ENCODE measurements around the gene AKT1S1. TPM values are rescaled to one million over a fixed set of nuclear protein-coding genes. Genes with fewer than 3 reads are reported as not detected.

AKT1S1 gene
- total RNA-seq, 1 experiment from 2014 or later: 64.6 TPM

DNA sequence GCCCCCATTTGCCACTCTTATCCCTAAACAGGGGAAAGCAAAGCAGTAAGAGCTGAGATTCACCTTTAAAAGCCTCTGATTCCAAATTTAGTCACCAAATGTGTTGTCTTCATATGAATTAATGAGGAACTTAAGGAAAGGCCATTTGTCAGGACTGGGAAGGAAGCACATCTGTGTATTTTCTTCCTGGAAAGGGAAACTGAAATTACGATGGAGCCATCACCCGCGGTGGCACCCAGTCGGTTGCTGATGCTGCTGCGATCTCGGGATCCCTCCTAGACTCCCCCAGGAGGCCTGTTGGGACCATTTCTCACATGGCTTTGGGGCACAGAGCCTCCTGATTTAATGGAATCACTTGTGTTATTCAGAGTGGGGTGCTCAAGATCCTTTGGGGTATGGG lies 27.0 kb upstream of the AKT1S1 start:
- no peak for DNase-seq
- peaks cover 39% of the 10 kb centered on the region for H3K36me3 Mint-ChIP-seq (ENCODE audit: insufficient read depth, unreplicated experiment)
- TF ChIP-seq, protein P1, sequence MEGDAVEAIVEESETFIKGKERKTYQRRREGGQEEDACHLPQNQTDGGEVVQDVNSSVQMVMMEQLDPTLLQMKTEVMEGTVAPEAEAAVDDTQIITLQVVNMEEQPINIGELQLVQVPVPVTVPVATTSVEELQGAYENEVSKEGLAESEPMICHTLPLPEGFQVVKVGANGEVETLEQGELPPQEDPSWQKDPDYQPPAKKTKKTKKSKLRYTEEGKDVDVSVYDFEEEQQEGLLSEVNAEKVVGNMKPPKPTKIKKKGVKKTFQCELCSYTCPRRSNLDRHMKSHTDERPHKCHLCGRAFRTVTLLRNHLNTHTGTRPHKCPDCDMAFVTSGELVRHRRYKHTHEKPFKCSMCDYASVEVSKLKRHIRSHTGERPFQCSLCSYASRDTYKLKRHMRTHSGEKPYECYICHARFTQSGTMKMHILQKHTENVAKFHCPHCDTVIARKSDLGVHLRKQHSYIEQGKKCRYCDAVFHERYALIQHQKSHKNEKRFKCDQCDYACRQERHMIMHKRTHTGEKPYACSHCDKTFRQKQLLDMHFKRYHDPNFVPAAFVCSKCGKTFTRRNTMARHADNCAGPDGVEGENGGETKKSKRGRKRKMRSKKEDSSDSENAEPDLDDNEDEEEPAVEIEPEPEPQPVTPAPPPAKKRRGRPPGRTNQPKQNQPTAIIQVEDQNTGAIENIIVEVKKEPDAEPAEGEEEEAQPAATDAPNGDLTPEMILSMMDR (IDR thresholded peaks at IDR 0.05; ENCODE audit: insufficient read depth in 1 of 2, low read depth in 1 of 2, low read length in 1 of 2, severe bottlenecking in 1 of 2, unreplicated experiment in 1 of 2): no peak
- BruUV-seq (replicated peaks): no TSS peak
- H3K4me1 ChIP-seq: no peaks in the 10 kb centered on the region
- ChIA-PET CTCF (no interaction called here), POLR2A (no interaction called here)
- no peaks in the 10 kb centered on the region for H3K9me3 ChIP-seq
- H3K9me3 Mint-ChIP-seq (ENCODE audit: unreplicated experiment): no peaks in the 10 kb centered on the region
- intact Hi-C loops (cut with micrococcal nuclease; ENCODE audit: unreplicated experiment): loop anchor here (2.0 kb wide), 1 partner anchor 13 kb away; no protein-coding TSS in a partner anchor
- H3K4me3 ChIP-seq (ENCODE audit: low read depth, low read length): no peak overlapping the region
- peaks cover 3% of the 10 kb centered on the region; the same call in 1 of the 2 replicates for H3K36me3 ChIP-seq (ENCODE audit: control insufficient read depth, insufficient read depth, low read length)
- no peaks in the 10 kb centered on the region for H3K27me3 Mint-ChIP-seq (ENCODE audit: insufficient read depth, unreplicated experiment)
- H3K4me1 Mint-ChIP-seq (ENCODE audit: low read depth, unreplicated experiment): no peaks in the 10 kb centered on the region
- H3K27ac Mint-ChIP-seq (ENCODE audit: unreplicated experiment): no peak overlapping the region
- H3K4me3 Mint-ChIP-seq (ENCODE audit: unreplicated experiment): no peak overlapping the region
- no peaks in the 10 kb centered on the region for H3K27me3 ChIP-seq (replicated peaks; ENCODE audit: control insufficient read depth, insufficient read depth, low read length)

DNA sequence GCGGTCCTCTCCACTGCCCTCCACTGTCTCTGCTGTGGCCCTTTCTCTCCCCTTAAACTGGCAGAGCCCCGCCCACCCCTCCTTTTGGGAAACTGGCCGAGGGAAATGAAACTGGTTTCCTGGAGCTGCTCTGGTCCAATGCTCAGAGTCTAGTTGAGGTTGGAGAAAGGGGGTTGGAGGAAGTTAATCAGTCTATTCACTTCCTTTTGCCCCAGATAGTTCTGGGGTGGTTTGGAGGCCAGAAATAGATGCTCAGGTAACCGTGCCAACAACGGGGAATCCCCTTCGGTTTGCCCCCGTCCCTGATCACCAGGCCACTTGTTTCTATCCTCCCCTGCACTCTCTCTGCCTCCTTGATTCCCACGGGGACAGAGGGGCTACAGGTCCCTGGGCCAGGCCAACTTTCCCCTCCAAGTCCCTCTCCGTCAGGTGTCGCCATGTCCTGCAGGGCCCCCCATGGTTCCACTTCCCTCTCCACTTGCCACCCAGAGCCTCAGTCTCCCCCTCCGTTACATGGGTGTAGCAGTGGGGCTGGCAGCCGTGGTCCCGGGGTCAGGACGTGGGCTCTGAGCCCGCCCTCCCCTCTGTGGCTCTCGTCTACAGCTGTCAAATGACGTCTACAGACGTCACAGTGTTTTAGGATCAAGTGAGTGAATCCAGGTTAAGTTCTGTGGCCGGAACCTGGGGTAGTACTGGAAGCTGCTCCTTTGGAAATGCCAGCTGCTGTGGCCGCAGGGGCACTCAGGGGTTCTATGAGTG lies 19.9 kb upstream of the AKT1S1 start, which contains the start of gene IL4I1:
Gene IL4I1 (minus strand): TSS at position 25 of the 759 bp plus-strand sequence. CDS start 727 bp downstream, outside the sequence.
- ChIA-PET CTCF (no interaction called here), POLR2A (no interaction called here)
- no peaks in the 10 kb centered on the region for H3K4me1 ChIP-seq
- H3K9me3 ChIP-seq: no peaks in the 10 kb centered on the region
- Mint-ChIP-seq H3K9me3 (ENCODE audit: unreplicated experiment) (no peaks in the 10 kb centered on the region), H3K4me3 (ENCODE audit: unreplicated experiment) (no peak within 1 kb of the TSS), H3K36me3 (ENCODE audit: insufficient read depth, unreplicated experiment) (peaks cover 6% of the 10 kb centered on the region), H3K27me3 (ENCODE audit: insufficient read depth, unreplicated experiment) (peaks cover 3% of the 10 kb centered on the region), H3K27ac (ENCODE audit: unreplicated experiment) (no peak within 1 kb of the TSS), H3K4me1 (ENCODE audit: low read depth, unreplicated experiment) (no peaks in the 10 kb centered on the region)
- H3K27me3 ChIP-seq (replicated peaks; ENCODE audit: control insufficient read depth, insufficient read depth, low read length): no peaks in the 10 kb centered on the region
- DNase-seq: no peak
- no TSS peak for BruUV-seq (replicated peaks)
- H3K36me3 ChIP-seq (ENCODE audit: control insufficient read depth, insufficient read depth, low read length): no peaks in the 10 kb centered on the region
- H3K4me3 ChIP-seq (ENCODE audit: low read depth, low read length): no peak within 1 kb of the TSS
- intact Hi-C loops (cut with micrococcal nuclease; ENCODE audit: unreplicated experiment): no loop called here
- TF ChIP-seq, protein P1 (IDR thresholded peaks at IDR 0.05; ENCODE audit: insufficient read depth in 1 of 2, low read depth in 1 of 2, low read length in 1 of 2, severe bottlenecking in 1 of 2, unreplicated experiment in 1 of 2): no peak

DNA sequence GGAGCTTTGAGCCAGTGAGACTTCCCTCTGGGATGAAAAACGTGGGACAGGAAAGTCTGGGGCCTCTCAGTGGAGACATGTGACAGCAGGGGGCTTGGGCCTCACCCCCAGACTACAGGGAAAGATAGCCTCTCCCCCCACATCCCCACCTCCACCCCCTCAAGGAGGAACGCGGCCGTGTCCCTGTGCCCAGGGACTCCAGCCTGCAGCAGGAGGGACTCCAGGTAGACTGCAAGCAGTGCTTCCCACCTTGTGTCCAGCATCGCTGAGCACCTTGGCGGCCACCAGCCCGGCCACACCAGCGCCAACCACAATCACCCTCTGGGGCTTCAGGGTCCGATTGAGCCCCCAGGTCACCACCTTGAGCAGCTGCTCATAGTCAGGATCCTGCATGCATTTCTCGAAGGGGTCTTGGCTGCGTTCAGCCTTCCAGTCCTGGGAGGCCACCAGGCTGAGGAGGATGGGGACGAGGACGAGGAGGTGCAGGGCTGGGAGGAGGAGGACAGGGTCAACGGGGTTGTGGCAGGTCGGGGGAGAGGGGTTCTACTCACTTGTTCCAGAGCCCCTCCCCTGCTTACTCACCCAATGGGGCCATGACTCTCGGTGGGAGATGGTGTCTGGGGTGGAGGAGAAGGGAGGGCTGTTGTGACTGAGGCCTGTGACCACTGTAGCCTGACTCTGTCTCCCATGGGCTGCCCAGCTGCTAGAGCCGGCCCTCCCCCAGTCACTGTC lies 18.6 kb upstream of the AKT1S1 start:
- no TSS peak for BruUV-seq (replicated peaks)
- H3K9me3 Mint-ChIP-seq (ENCODE audit: unreplicated experiment): no peaks in the 10 kb centered on the region
- H3K9me3 ChIP-seq: no peaks in the 10 kb centered on the region
- no peaks in the 10 kb centered on the region for H3K4me1 ChIP-seq
- no peak for DNase-seq
- no peaks in the 10 kb centered on the region for H3K36me3 ChIP-seq (ENCODE audit: control insufficient read depth, insufficient read depth, low read length)
- H3K36me3 Mint-ChIP-seq (ENCODE audit: insufficient read depth, unreplicated experiment): peaks cover 11% of the 10 kb centered on the region
- intact Hi-C loops (cut with micrococcal nuclease; ENCODE audit: unreplicated experiment): no loop called here
- H3K4me3 Mint-ChIP-seq (ENCODE audit: unreplicated experiment): no peak overlapping the region
- ChIA-PET CTCF (no interaction called here), POLR2A (no interaction called here)
- H3K4me3 ChIP-seq (ENCODE audit: low read depth, low read length): no peak overlapping the region
- H3K27ac Mint-ChIP-seq (ENCODE audit: unreplicated experiment): no peak overlapping the region
- no peaks in the 10 kb centered on the region for H3K4me1 Mint-ChIP-seq (ENCODE audit: low read depth, unreplicated experiment)
- H3K27me3 ChIP-seq (replicated peaks; ENCODE audit: control insufficient read depth, insufficient read depth, low read length): no peaks in the 10 kb centered on the region
- H3K27me3 Mint-ChIP-seq (ENCODE audit: insufficient read depth, unreplicated experiment): peaks cover 3% of the 10 kb centered on the region
- TF ChIP-seq, protein P1 (IDR thresholded peaks at IDR 0.05; ENCODE audit: insufficient read depth in 1 of 2, low read depth in 1 of 2, low read length in 1 of 2, severe bottlenecking in 1 of 2, unreplicated experiment in 1 of 2): no peak
